Measurements from ENCODE around the gene BCDIN3D. TPM values are rescaled to one million over a fixed set of nuclear protein-coding genes. Genes with fewer than 3 reads are reported as not detected.

Gene BCDIN3D
- total and polyA plus RNA-seq, 2 of the 8 experiments (the other 6 are each of a cell fraction or from before 2014, with no cell fraction given): 1.6 to 2.4 TPM

DNA sequence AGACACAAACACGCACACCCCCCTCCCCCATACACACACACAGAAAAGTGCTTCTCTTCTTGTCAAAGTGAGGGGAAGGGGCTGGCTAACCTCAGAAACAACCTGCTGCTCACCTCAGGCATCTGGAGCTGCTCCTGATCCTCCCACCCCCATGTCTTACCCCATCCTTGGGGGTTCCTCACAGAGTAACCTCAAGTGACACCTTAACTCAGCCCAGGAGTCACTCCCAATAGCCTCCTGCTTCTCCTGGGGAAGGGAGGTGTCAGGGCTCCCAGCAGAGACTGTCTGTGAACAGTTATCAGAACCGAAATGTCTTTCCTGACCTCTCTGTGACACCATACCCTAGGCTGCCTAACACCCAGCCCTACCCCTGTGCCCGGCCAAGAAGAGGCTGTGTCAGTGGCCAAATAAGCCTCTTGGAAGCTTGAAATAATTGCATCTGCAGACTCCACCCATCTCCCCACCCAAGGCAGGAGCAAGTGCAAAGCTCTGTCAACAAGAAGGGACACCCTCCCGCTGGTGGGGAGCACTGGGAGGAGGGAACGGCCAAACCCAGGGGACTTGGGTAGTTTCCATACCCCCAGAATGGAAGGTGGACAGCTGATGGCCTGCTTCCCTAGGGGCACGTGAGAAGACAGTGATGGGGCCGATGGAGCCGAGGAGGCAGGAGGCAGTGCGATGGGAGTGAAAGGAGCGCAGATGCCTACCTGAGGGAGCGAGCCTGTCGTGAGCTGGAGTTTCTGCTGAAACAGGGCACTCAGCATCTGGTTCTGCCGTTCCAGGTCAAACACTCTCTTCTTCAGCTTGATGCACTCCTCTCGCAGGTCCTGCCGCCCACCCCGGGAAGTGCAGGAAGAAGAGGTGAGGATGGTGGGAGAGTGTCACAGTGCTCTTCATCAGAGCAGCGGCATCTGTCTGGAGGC, 41.5 kb downstream of the BCDIN3D start (continued):
- TF ChIP-seq, protein P1, sequence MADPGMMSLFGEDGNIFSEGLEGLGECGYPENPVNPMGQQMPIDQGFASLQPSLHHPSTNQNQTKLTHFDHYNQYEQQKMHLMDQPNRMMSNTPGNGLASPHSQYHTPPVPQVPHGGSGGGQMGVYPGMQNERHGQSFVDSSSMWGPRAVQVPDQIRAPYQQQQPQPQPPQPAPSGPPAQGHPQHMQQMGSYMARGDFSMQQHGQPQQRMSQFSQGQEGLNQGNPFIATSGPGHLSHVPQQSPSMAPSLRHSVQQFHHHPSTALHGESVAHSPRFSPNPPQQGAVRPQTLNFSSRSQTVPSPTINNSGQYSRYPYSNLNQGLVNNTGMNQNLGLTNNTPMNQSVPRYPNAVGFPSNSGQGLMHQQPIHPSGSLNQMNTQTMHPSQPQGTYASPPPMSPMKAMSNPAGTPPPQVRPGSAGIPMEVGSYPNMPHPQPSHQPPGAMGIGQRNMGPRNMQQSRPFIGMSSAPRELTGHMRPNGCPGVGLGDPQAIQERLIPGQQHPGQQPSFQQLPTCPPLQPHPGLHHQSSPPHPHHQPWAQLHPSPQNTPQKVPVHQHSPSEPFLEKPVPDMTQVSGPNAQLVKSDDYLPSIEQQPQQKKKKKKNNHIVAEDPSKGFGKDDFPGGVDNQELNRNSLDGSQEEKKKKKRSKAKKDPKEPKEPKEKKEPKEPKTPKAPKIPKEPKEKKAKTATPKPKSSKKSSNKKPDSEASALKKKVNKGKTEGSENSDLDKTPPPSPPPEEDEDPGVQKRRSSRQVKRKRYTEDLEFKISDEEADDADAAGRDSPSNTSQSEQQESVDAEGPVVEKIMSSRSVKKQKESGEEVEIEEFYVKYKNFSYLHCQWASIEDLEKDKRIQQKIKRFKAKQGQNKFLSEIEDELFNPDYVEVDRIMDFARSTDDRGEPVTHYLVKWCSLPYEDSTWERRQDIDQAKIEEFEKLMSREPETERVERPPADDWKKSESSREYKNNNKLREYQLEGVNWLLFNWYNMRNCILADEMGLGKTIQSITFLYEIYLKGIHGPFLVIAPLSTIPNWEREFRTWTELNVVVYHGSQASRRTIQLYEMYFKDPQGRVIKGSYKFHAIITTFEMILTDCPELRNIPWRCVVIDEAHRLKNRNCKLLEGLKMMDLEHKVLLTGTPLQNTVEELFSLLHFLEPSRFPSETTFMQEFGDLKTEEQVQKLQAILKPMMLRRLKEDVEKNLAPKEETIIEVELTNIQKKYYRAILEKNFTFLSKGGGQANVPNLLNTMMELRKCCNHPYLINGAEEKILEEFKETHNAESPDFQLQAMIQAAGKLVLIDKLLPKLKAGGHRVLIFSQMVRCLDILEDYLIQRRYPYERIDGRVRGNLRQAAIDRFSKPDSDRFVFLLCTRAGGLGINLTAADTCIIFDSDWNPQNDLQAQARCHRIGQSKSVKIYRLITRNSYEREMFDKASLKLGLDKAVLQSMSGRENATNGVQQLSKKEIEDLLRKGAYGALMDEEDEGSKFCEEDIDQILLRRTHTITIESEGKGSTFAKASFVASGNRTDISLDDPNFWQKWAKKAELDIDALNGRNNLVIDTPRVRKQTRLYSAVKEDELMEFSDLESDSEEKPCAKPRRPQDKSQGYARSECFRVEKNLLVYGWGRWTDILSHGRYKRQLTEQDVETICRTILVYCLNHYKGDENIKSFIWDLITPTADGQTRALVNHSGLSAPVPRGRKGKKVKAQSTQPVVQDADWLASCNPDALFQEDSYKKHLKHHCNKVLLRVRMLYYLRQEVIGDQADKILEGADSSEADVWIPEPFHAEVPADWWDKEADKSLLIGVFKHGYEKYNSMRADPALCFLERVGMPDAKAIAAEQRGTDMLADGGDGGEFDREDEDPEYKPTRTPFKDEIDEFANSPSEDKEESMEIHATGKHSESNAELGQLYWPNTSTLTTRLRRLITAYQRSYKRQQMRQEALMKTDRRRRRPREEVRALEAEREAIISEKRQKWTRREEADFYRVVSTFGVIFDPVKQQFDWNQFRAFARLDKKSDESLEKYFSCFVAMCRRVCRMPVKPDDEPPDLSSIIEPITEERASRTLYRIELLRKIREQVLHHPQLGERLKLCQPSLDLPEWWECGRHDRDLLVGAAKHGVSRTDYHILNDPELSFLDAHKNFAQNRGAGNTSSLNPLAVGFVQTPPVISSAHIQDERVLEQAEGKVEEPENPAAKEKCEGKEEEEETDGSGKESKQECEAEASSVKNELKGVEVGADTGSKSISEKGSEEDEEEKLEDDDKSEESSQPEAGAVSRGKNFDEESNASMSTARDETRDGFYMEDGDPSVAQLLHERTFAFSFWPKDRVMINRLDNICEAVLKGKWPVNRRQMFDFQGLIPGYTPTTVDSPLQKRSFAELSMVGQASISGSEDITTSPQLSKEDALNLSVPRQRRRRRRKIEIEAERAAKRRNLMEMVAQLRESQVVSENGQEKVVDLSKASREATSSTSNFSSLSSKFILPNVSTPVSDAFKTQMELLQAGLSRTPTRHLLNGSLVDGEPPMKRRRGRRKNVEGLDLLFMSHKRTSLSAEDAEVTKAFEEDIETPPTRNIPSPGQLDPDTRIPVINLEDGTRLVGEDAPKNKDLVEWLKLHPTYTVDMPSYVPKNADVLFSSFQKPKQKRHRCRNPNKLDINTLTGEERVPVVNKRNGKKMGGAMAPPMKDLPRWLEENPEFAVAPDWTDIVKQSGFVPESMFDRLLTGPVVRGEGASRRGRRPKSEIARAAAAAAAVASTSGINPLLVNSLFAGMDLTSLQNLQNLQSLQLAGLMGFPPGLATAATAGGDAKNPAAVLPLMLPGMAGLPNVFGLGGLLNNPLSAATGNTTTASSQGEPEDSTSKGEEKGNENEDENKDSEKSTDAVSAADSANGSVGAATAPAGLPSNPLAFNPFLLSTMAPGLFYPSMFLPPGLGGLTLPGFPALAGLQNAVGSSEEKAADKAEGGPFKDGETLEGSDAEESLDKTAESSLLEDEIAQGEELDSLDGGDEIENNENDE (IDR thresholded peaks at IDR 0.05; ENCODE audit: insufficient replicate concordance, low read length): no peak

Data from H1 (cell line).